IMR-90 (cell line): ENCODE data around the gene COTL1. TPM values are rescaled to one million over a fixed set of nuclear protein-coding genes. Genes with fewer than 3 reads are reported as not detected.

Source experiments
- ATAC-seq: fragments of 200-7000 bp; cut with Tn5 transposase; 2 replicates; pipeline ENCODE4 v1.9.1; 2020; ENCODE audit warnings: low read depth, mild to moderate bottlenecking, moderate library complexity
- BruUV-seq: library from RNA; stranded (reverse); fragments of 400-500 nt; replicated peaks from 2 replicates; lab custom pipeline; 2021; lab: Mats Ljungman, UMichigan
- CTCF ChIA-PET: fragments of 300-600 bp; formaldehyde crosslinking; extraction: SDS; loops from one replicate; lab custom pipeline; 2021; ENCODE audit warnings: antibody characterized with exemption; lab: Yijun Ruan, JAX
- POLR2A ChIA-PET: fragments of 300-600 bp; sonication (Branson Sonifier 250); formaldehyde crosslinking; loops from one replicate; lab custom pipeline; 2022; ENCODE audit warnings: antibody characterized with exemption; ENCODE audit not compliant: unreplicated experiment; lab: Charles Lee
- DNase-seq: peaks from one replicate; pipeline ENCODE4 v3.0.0; 2013
- H2AFZ ChIP-seq: replicated peaks from 2 replicates; pipeline ENCODE3; 2013; ENCODE audit warnings: low read length, mild to moderate bottlenecking; ENCODE audit not compliant: poor library complexity
- H2AK5ac ChIP-seq: 2 replicates; pipeline ENCODE4 v1.6.1; 2013; ENCODE audit warnings: low read depth, low read length, inconsistent platforms
- H2AK9ac ChIP-seq: replicated peaks from 2 replicates; pipeline ENCODE3; 2013; ENCODE audit warnings: mild to moderate bottlenecking, low read depth, low read length, moderate library complexity; ENCODE audit not compliant: poor library complexity
- H2BK120ac ChIP-seq: 2 replicates; pipeline ENCODE4 v1.6.1; 2013; ENCODE audit warnings: low read depth, low read length, inconsistent platforms
- H2BK15ac ChIP-seq: 3 replicates; pipeline ENCODE4 v1.6.1; 2013; ENCODE audit warnings: low read depth, low read length, inconsistent platforms
- H2BK20ac ChIP-seq: 2 replicates; pipeline ENCODE4 v1.6.1; 2013; ENCODE audit warnings: low read depth, mild to moderate bottlenecking, inconsistent platforms, low read length, moderate library complexity
- H2BK5ac ChIP-seq: 2 replicates; pipeline ENCODE4 v1.6.1; 2013; ENCODE audit warnings: mild to moderate bottlenecking, low read depth, low read length, inconsistent platforms; ENCODE audit not compliant: poor library complexity, severe bottlenecking
- H3K14ac ChIP-seq: replicated peaks from 2 replicates; pipeline ENCODE4 v1.6.1; 2013; ENCODE audit warnings: low read depth, low read length, inconsistent platforms
- H3K18ac ChIP-seq: 2 replicates; pipeline ENCODE4 v1.6.1; 2013; ENCODE audit warnings: low read depth, low read length, control low read depth
- H3K23ac ChIP-seq: 2 replicates; pipeline ENCODE4 v1.6.1; 2013; ENCODE audit warnings: low read depth, low read length, inconsistent platforms
- H3K27ac ChIP-seq: 2 replicates; pipeline ENCODE4 v1.5.1; 2013; ENCODE audit warnings: mild to moderate bottlenecking, control low read depth, low read length; ENCODE audit not compliant: insufficient read depth
- H3K27me3 ChIP-seq: 2 replicates; pipeline ENCODE4 v1.6.1; 2013; ENCODE audit warnings: low read length; ENCODE audit not compliant: control insufficient read depth, insufficient read depth
- H3K36me3 ChIP-seq: 2 replicates; pipeline ENCODE4 v1.6.1; 2013; ENCODE audit warnings: low read length, mixed read lengths; ENCODE audit not compliant: control insufficient read depth, insufficient read depth
- H3K4ac ChIP-seq: 2 replicates; pipeline ENCODE4 v1.6.1; 2013; ENCODE audit warnings: low read depth, low read length, inconsistent platforms
- H3K4me1 ChIP-seq: 2 replicates; pipeline ENCODE4 v1.6.1; 2013; ENCODE audit warnings: low read length, mixed read lengths; ENCODE audit not compliant: control insufficient read depth, insufficient read depth
- H3K4me2 ChIP-seq: 2 replicates; pipeline ENCODE4 v1.6.1; 2013; ENCODE audit warnings: low read depth, mild to moderate bottlenecking, control low read depth, low read length, moderate library complexity
- H3K4me3 ChIP-seq: 2 replicates; pipeline ENCODE4 v1.5.1; 2013; ENCODE audit warnings: low read depth, mild to moderate bottlenecking, control low read depth, low read length, moderate library complexity; ENCODE audit not compliant: insufficient read depth
- H3K56ac ChIP-seq: 2 replicates; pipeline ENCODE4 v1.6.1; 2013; ENCODE audit warnings: low read length, inconsistent platforms; ENCODE audit not compliant: insufficient read depth; ENCODE audit errors: extremely low read depth
- H3K79me1 ChIP-seq, 2 experiments: 2 replicates each; pipeline ENCODE4 v1.6.1; 2013; ENCODE audit warnings: low read length in 2 of 2, inconsistent platforms in 1 of 2, low read depth in 1 of 2
- H3K9ac ChIP-seq: 2 replicates; pipeline ENCODE4 v1.6.1; 2013; ENCODE audit warnings: low read depth, low read length, control low read depth
- H3K9me1 ChIP-seq: 2 replicates; pipeline ENCODE4 v1.6.1; 2013; ENCODE audit warnings: low read length, inconsistent platforms; ENCODE audit not compliant: insufficient read depth
- H3K9me3 ChIP-seq: 2 replicates; pipeline ENCODE4 v1.6.1; 2013; ENCODE audit warnings: low read length; ENCODE audit not compliant: control insufficient read depth, insufficient read depth
- H4K20me1 ChIP-seq: 2 replicates; pipeline ENCODE4 v1.6.1; 2013; ENCODE audit warnings: low read length, inconsistent platforms; ENCODE audit not compliant: insufficient read depth
- H4K5ac ChIP-seq: 2 replicates; pipeline ENCODE4 v1.6.1; 2013; ENCODE audit warnings: mild to moderate bottlenecking, low read depth, low read length, control low read depth
- H4K8ac ChIP-seq, 2 experiments: 2 replicates each; pipeline ENCODE4 v1.6.1; 2013; ENCODE audit warnings: low read depth in 2 of 2, low read length in 2 of 2, control low read depth in 1 of 2, inconsistent platforms in 1 of 2
- H4K91ac ChIP-seq: 2 replicates; pipeline ENCODE4 v1.6.1; 2013; ENCODE audit warnings: low read depth, low read length, inconsistent platforms; ENCODE audit not compliant: insufficient read depth
- CHD1 ChIP-seq: IDR thresholded peaks from 2 replicates; pipeline ENCODE4 v1.6.1; 2012; ENCODE audit warnings: low read depth, low read length, improper control_type of control experiment
- POLR2A ChIP-seq: IDR thresholded peaks from 2 replicates; pipeline ENCODE4 v1.6.1; 2012; ENCODE audit warnings: mild to moderate bottlenecking, low read depth, low read length
- RAD21 ChIP-seq: IDR thresholded peaks from 2 replicates; pipeline ENCODE4 v1.6.1; 2012; ENCODE audit warnings: low read length, improper control_type of control experiment
- RCOR1 ChIP-seq: IDR thresholded peaks from 2 replicates; pipeline ENCODE4 v1.6.1; 2012; ENCODE audit warnings: mild to moderate bottlenecking, low read length, improper control_type of control experiment; ENCODE audit not compliant: insufficient replicate concordance
- RFX5 ChIP-seq: IDR thresholded peaks from 2 replicates; pipeline ENCODE4 v1.8.0; 2012; ENCODE audit warnings: low read depth, mild to moderate bottlenecking, low read length, moderate library complexity
- SMC3 ChIP-seq: fragments of 150-350 bp; IDR thresholded peaks from 2 replicates; pipeline ENCODE4 v1.6.1; 2016; ENCODE audit warnings: low read depth, mild to moderate bottlenecking, antibody characterized with exemption, low read length, moderate library complexity
- WGBS, 2 experiments: methylation state at CpG; one replicate each; pipeline versions ENCODE4 v1.1.5 to v1.1.7; 2013; ENCODE audit warnings: missing lambda C conversion rate in 2 of 2; ENCODE audit not compliant: insufficient read length in 1 of 2; ENCODE audit errors: extremely low coverage in 2 of 2; 5-methylcytosine and 5-hydroxymethylcytosine counted together
- dilution Hi-C: fragments of 300-500 bp; cut with HindIII; formaldehyde crosslinking; loops from one replicate; pipeline ENCODE4 v1.14.3; 2018; ENCODE audit warnings: low sequenced_read_pairs; ENCODE audit not compliant: unreplicated experiment
- in situ Hi-C: fragments of 300-500 bp; cut with MboI; formaldehyde crosslinking; loops from 3 replicates; pipeline ENCODE4 v1.14.3; 2019; ENCODE audit warnings: low sequenced_read_pairs, inconsistent platforms, mixed read lengths
- intact Hi-C: fragments of 100-400 bp; cut with micrococcal nuclease; formaldehyde crosslinking; loops from 2 replicates; pipeline ENCODE4 v1.10.0; 2022
- polyA plus RNA-seq, 3 experiments: library from polyadenylated mRNA; depleted of rRNA; stranded (reverse); fragments of >200 nt; gene quantifications; 2 replicates each; pipeline ENCODE4 v1.2.3, GENCODE V29; 2012; ENCODE audit warnings: low replicate concordance in 1 of 3
- total RNA-seq: library from RNA; depleted of rRNA; stranded (reverse); fragments of >200 nt; gene quantifications from 2 replicates; pipeline ENCODE4 v1.2.3, GENCODE V29; 2012
- TF ChIP-seq, protein P1 (sequence below): conservative IDR thresholded peaks from 2 replicates; pipeline ENCODE4 v1.5.1; 2012; ENCODE audit warnings: mild to moderate bottlenecking, low read depth, low read length, improper control_type of control experiment

COTL1 gene
- total and polyA plus RNA-seq, 2 of the 4 experiments (the other 2 are of a cell fraction) = 144 to 258 TPM

DNA sequence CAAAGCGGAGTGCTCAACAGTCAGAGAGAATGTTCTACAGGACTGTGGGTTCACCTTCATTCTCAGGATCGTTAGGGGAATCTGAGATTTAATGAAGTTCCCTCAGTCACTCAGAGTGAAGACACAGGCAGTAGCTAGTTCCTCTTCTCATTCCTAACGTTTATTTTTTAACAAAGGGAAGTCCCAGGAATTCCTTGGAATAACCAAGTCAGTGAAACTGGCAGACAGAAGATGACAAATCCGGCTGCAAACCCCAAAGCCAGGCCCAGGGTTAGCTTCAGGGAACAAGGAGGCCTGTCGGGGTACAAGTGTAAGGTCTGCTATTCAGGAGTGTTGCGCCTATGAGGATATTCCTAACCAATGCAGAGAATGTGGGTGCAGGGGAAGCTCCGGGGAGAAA, 42.0 kb downstream of the COTL1 start:
- H3K9me1 ChIP-seq = peaks cover 22% of the 10 kb centered on the region
- no peak overlapping the region for H2BK120ac ChIP-seq
- no peak overlapping the region for H2AK5ac ChIP-seq
- ATAC-seq (0 out of 2 replicates have a peak, but pooled peaks have one; percentile 9), DNase-seq (no peak)
- no peak overlapping the region for H2AK9ac ChIP-seq
- peaks cover 87% of the 10 kb centered on the region for H4K20me1 ChIP-seq
- CTCF ChIA-PET = no interaction called here
- POLR2A ChIA-PET = no interaction called here
- H3K4me2 ChIP-seq = no peak overlapping the region
- BruUV-seq = no TSS peak
- peaks cover 43% of the 10 kb centered on the region for H3K36me3 ChIP-seq
- no peak overlapping the region for H3K27ac ChIP-seq
- no peak overlapping the region for H4K5ac ChIP-seq
- no peak overlapping the region for H4K8ac ChIP-seq
- H2BK20ac ChIP-seq = no peak overlapping the region
- H3K23ac ChIP-seq = no peak overlapping the region
- no peak overlapping the region for H3K4me3 ChIP-seq
- H3K9ac ChIP-seq = no peak overlapping the region
- H3K56ac ChIP-seq = no peak overlapping the region
- peaks cover 38 to 97% of the 10 kb centered on the region in 2 experiments for H3K79me1 ChIP-seq
- H2AFZ ChIP-seq = no peak overlapping the region
- in situ Hi-C loops (no loop called here), dilution Hi-C loops (no loop called here), intact Hi-C loops (no loop called here)
- H2BK15ac ChIP-seq = no peak overlapping the region
- TF ChIP-seq SMC3 (no peak), RFX5 (no peak), RCOR1 (no peak), RAD21 (no peak), POLR2A (no peak), CHD1 (no peak)
- TF ChIP-seq, protein P1, sequence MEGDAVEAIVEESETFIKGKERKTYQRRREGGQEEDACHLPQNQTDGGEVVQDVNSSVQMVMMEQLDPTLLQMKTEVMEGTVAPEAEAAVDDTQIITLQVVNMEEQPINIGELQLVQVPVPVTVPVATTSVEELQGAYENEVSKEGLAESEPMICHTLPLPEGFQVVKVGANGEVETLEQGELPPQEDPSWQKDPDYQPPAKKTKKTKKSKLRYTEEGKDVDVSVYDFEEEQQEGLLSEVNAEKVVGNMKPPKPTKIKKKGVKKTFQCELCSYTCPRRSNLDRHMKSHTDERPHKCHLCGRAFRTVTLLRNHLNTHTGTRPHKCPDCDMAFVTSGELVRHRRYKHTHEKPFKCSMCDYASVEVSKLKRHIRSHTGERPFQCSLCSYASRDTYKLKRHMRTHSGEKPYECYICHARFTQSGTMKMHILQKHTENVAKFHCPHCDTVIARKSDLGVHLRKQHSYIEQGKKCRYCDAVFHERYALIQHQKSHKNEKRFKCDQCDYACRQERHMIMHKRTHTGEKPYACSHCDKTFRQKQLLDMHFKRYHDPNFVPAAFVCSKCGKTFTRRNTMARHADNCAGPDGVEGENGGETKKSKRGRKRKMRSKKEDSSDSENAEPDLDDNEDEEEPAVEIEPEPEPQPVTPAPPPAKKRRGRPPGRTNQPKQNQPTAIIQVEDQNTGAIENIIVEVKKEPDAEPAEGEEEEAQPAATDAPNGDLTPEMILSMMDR = no peak
- H3K4ac ChIP-seq = no peak overlapping the region
- H3K9me3 ChIP-seq = peaks cover 5% of the 10 kb centered on the region
- H3K14ac ChIP-seq = no peak overlapping the region
- no peak overlapping the region for H3K18ac ChIP-seq
- no peak overlapping the region for H2BK5ac ChIP-seq
- no peaks in the 10 kb centered on the region for H3K27me3 ChIP-seq
- H3K4me1 ChIP-seq = peaks cover 3% of the 10 kb centered on the region
- no peak overlapping the region for H4K91ac ChIP-seq
- WGBS, 2 experiments = 96% methylated on average over 5 of the region's 7 CpGs; no CpG with 5 or more reads in 1 of the 2 experiments
